ENCODE measurements around the gene CCDC33.

Gene CCDC33

DNA sequence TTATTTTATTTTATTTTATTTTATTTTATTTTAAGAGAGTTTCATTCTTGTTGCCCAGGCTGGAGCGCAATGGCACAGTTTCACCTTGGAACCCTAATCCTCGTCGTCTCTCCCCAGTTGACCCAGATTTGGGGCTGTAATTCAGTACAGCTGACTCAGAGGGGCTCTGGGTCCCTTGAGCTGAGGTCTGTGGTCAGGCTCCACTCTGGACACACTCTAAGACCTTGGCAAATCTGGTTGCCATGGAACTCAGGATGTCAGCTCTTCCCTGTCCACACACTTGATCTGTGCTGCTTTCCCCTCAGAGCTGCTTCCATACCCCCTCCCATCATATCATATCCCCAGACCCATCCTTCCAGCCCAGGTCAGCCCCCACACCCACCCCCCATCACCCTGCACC is 132.0 kb downstream of the CCDC33 start:
- no peak for DNase-seq

DNA sequence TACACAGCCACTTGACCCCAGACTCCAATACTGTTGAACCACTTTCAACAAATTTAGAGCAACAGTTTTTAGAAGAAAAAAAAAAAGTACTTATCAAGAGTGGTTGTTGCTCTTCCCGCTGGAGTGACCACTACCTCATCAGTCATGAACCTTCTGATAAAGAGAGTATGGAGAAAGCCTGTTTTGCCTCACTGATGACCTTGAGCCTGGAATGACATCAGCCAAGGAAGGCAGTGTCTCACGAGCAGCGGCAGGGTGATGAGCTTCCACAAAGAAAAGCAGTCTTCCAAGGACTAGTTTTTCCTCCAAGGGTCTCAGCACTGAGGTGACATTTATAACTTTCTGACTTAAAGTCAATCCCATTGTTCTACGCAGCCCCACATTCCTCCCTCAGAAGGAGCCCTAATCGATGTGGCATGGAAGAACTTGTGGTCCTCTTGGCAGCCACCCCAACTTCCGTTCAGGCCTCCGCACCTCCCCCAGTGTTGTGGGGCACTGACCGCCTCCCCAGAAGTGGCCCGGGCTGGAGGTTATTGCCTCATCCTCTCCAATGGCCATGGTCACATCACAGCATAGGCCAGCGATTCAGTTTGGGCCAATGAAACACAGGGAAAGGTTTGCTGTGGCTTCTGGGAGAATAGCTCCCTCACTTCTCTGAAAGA is 133.1 kb downstream of the CCDC33 start:
- no peak for DNase-seq

DNA sequence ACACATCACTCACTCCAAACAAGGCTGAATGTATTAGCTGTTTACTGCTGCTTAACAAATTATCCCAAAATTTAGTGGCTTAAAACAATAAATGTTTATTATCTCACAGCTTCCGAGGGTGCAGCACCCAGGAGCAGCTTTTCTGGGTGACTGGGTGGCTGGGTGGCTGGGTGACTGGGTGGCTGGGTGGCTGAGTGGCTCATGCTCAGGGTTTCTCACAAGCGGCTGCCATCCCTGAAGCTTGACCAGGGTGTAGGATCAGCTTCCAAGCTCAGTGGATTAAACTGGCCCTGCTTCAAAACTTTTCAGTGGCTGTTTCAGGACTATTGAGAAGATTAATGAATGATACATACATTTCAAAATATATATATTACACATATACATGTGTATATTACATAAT is 133.6 kb downstream of the CCDC33 start:
- DNase-seq, result no peak

GRCh38 chr15:74370471-74370870 is 134.3 kb downstream of the CCDC33 start:
- no peak for DNase-seq

DNA sequence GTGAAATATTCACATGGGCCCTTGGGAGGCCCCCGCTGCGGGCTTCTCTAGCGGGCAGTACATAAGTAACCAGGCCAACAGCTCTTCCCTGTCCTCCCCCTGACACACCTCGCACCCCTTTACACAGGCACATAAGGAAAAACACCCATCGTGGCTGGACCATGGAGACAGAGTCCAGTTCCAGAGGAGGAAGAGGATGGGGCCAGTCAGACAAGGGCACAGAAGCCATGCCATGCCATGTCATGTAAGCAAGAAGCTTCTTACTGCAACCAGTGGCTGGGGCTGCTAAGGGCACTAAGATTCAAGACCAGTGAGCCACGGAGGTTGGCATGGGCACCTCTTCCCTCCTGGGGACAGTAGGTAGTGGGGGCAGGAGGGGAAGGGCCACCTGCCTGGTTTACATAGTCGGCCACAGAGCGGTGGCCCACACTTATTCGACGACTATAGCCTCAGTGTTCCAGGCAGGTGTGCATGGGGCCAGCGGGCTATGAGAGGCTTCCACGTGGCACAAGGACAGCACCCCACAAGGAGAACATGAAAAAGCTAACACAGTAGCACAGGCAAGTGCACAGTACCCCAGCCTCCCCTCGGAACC is 137.0 kb downstream of the CCDC33 start:
- no peak for DNase-seq

- peak; percentile 93 for DNase-seq
Measured at GRCh38 chr15:74373731-74374647, 137.9 kb downstream of the CCDC33 start.

DNA sequence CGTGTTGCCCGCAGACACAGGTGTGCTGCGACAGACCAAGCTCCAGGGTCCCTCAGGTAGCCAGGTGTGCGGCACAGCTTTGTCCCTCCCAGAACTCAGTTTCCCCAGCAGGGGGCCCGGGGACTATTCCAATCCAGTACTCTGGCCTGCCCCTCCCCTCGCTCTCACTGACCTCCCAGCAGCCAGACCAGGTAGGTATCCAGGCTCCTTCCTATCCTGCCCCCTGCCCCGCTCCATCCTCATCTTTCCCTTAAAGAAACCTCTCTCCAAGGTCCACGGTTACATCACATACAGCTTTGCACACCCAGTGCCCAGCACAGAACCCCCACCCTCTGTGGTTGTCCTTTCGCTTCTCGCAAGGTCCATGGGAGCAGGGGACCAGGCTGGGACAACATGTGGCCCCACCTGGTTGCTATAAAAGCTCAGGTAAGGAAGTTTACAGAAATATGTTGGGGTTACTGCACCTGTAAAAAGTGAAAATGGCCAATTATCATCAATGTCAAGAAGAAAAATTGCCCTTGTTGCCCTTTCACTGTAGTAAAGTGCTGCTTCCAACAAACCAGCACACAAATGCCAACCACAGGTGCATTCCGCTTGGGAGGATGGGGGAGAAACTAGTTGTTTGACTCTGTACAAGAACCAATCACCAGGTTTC is 138.6 kb downstream of the CCDC33 start:
- no peak for DNase-seq

DNA sequence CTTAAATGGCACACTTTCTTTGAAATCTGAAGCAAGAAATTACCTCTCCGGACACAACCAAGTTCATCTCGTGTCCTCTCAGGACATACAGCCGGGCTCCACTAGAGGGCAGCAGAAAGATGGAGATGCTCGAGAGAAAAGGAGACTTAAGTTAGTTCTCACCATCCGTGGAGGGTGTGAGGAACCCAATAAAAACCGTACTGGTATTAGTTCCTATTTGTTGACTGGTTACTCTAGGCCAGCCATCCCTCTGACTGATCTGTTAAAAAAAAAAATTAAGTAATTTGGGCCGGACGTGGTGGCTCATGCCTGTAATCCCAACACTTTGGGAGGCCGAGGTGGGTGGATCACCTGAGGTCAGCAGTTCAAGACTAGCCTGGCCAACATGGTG is 139.2 kb downstream of the CCDC33 start:
- peak; percentile 75 for DNase-seq

DNA sequence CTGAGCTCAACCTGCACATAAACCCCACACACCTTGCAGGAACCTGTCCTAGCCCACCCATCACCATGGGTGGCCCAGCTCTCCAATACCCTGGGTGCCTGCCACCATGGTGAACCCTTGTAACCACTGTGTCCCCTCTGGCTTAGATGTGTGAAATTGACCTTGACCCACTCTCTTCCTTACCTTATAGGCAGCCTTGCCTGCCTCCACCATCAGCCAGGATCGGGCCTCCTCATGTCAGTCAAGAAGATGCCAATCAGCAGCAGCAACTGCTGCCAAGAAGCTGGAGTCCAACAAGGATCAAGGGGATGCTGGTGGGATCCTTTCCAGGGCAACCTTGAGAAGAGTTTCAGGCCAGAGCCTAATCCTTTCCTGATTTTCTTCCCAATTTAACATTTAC is 140.1 kb downstream of the CCDC33 start:
- DNase-seq, result no peak

GRCh38 chr15:74376825-74377581 is 140.9 kb downstream of the CCDC33 start:
- DNase-seq, result no peak

- DNase-seq, result no peak
Measured at GRCh38 chr15:74377831-74378766, 142.0 kb downstream of the CCDC33 start.

GRCh38 chr15:74378848-74379247 is 142.7 kb downstream of the CCDC33 start:
- no peak for DNase-seq

DNA sequence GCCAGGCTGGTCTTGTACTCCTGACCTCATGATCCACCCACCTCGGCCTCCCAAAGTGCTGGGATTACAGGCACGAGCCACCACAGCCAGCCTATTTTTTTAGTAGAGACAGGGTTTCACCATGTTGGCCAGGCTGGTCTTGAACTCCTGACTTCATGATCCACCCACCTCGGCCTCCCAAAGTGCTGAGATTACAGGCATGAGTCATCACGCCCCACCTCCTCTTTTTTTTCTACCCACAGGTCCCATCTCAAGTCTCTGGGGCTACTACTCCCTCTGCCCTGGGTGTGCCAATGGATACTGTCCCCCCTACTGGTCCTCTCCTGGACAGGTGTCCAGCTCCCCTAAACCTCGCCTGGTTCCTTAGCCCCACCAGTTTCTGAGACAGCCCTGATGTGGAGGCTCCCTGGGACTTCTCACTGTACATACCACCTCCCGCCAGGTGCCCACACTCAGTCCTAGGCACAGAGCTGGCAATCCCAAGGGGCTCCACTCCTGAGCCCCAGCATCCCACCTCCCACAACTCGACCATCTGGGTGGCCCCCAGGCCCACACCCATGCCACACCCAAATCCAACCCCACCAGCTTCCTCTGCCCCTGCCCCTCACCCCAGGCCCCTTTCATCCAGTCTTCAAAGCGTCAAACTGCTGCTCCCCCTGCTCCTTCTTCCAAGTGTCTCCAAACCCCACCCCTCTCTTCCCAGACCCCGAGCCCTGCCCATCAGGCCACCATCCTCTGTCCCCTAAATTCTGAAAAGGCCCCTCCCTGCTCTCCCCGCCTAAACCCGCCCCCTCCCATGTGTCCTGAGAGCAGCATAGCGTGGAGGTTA is 144.4 kb downstream of the CCDC33 start:
- DNase-seq, result no peak

- DNase-seq, result no peak
Measured at GRCh38 chr15:74381190-74381453, 145.0 kb downstream of the CCDC33 start.

GRCh38 chr15:74381481-74381880 is 145.4 kb downstream of the CCDC33 start:
- no peak for DNase-seq

- DNase-seq, result peak; percentile 9
Measured at GRCh38 chr15:74382004-74382816, 146.1 kb downstream of the CCDC33 start.

GRCh38 chr15:74383286-74383685 is 147.2 kb downstream of the CCDC33 start:
- no peak for DNase-seq

DNA sequence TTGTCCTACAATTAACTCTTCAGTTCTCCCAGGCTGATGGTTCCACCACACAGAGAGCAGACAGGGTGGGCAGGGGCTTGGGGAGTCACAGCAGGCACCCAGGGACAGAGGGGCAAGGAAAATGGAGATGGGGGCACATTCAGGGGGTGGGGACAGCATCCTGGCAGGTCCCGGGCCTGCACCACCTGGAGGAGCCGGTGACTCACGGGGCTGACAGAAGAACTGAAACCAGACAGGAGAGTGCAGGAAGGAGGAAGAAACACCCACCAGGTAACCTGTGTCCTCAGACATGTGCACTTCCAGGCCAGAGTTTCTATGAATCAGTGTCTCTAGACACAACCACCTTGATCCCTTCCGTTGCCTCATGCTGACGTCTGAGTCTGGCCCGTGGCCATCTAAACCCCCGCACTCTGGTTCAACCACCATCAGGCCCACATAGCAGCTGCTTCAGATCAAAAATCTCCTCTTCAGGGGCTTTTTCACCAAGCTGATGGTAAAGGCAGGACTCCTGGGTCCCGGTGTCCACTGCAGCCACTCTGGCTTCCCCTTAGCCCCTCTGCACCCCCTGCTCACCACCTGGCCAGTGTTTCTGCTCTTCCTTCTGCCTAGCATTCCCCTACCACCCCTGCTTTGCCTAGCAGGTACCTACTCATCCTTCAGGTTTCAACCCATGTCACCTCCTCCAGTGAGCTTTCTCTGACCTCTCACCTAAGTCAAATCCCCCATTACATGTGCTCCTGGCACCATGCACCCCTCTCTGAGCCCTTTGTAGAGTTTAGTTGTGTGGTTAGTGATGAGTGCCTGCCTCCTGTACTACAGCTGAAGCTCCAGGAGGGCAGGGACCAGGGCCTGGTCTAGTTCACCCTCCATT is 147.8 kb downstream of the CCDC33 start:
- DNase-seq, result no peak

DNA sequence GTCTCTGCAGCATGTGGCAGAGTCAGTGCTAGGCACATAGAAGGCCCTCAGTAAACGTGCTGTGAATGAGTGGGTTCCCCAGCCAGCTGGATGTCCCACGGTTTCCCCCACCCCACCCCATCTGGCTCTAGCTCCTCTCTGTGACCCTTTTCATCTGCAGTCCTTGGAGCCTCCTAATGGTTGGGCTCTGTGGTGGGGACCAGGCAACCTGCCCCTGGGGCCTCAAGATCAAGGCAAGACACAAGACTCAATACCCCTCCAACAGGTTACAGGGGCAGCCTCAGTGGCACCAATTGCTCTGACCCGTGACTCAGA is 148.4 kb downstream of the CCDC33 start:
- no peak for DNase-seq

All from NCI-H2171 treated with DMSO at 0.1 percent for 48 hours (cell line).